ENCODE data around the gene LARGE1.

The LARGE1 gene

DNA sequence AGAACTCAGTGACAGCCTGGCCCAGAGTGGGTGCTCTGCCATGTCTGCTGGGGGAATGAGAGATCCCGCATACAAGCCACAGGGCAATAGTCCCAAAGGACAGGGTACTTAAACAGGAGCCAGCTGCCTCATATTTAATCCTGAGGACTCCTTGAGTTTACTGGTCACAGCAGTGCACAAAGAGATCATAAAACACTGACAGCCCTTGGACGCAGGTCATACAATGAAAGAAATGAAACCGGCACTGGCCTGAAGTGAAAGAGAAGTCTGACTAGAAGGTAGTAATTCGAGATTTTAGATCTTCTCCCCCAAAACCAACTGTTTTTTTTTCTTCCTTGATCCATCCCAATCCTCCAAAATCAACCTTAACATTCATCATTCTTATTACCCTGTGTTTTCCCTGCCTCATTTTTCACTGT is 562.3 kb downstream of the LARGE1 start:
- in situ Hi-C loops (cut with HindIII; ENCODE audit: low sequenced_read_pairs) = no loop called here
- TF ChIP-seq, protein P1, sequence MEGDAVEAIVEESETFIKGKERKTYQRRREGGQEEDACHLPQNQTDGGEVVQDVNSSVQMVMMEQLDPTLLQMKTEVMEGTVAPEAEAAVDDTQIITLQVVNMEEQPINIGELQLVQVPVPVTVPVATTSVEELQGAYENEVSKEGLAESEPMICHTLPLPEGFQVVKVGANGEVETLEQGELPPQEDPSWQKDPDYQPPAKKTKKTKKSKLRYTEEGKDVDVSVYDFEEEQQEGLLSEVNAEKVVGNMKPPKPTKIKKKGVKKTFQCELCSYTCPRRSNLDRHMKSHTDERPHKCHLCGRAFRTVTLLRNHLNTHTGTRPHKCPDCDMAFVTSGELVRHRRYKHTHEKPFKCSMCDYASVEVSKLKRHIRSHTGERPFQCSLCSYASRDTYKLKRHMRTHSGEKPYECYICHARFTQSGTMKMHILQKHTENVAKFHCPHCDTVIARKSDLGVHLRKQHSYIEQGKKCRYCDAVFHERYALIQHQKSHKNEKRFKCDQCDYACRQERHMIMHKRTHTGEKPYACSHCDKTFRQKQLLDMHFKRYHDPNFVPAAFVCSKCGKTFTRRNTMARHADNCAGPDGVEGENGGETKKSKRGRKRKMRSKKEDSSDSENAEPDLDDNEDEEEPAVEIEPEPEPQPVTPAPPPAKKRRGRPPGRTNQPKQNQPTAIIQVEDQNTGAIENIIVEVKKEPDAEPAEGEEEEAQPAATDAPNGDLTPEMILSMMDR (IDR thresholded peaks at IDR 0.05; ENCODE audit: low read depth, low read length) = no peak
- DNase-seq (ENCODE audit: low read depth, low spot score) = no peak
- H3K4me3 ChIP-seq (ENCODE audit: low read depth, low read length) = no peak overlapping the region

DNA sequence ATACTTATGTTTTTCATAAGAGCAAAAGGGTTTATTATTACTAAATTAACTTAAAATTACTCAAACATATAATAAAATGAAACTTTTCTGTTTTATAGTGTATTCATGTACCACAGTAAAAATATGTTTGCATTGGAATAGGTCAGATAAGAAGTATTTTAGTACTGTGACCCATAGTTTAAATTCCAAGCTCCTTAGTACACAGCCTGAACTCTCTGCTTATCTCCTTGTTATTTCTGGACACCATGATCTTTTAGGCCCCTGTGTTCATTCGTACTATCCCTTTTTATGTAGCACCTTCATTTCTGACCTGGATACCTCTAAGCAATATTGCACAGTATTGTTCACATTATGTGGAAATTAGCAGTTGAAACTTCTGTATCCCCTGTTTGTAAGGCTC is 565.3 kb downstream of the LARGE1 start:
- TF ChIP-seq, protein P1 (IDR thresholded peaks at IDR 0.05; ENCODE audit: low read depth, low read length) = no peak
- DNase-seq (ENCODE audit: low read depth, low spot score) = no peak
- in situ Hi-C loops (cut with HindIII; ENCODE audit: low sequenced_read_pairs) = no loop called here
- H3K4me3 ChIP-seq (ENCODE audit: low read depth, low read length) = no peak overlapping the region

DNA sequence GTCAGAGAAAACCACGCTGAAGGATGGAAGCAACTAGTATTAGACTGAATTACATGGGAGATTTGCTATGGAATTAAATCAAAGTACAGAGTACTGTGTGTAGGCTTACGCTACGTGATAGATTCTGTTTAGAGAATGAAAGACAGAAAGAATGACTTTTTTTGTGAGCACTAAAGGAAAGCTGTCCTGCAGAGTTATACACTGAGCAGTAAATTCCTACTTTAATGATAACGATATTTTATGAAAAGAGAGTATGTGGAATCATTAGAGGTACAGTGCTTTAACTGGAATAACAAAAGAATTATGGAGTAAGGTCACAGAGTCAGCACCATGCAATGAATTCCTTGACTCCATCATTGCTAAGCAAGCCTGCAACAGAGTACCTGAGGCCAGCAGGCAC is 566.8 kb downstream of the LARGE1 start:
- in situ Hi-C loops (cut with HindIII; ENCODE audit: low sequenced_read_pairs) = no loop called here
- no peak overlapping the region for H3K4me3 ChIP-seq (ENCODE audit: low read depth, low read length)
- no peak for DNase-seq (ENCODE audit: low read depth, low spot score)
- TF ChIP-seq, protein P1 (IDR thresholded peaks at IDR 0.05; ENCODE audit: low read depth, low read length) = no peak

DNA sequence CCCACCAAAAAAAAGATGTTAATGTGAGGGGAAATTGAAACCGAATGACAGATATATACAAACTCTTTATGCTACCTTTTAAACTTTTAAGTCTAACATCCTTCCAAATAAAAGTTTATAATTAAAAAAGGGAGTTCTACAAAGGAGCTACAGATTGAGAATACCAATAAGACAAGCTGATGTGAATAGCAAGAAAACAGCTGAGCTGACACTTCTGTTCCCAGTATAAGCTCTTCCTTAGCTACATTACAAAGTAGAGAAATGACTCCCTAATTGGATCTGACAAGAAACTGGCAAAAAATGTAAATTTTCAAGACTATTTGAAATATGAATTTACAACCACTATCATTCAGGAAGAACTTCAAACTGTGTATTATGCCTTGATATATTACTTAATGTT is 567.5 kb downstream of the LARGE1 start:
- in situ Hi-C loops (cut with HindIII; ENCODE audit: low sequenced_read_pairs) = no loop called here
- TF ChIP-seq, protein P1 (IDR thresholded peaks at IDR 0.05; ENCODE audit: low read depth, low read length) = no peak
- no peak overlapping the region for H3K4me3 ChIP-seq (ENCODE audit: low read depth, low read length)
- DNase-seq (ENCODE audit: low read depth, low spot score) = no peak

DNA sequence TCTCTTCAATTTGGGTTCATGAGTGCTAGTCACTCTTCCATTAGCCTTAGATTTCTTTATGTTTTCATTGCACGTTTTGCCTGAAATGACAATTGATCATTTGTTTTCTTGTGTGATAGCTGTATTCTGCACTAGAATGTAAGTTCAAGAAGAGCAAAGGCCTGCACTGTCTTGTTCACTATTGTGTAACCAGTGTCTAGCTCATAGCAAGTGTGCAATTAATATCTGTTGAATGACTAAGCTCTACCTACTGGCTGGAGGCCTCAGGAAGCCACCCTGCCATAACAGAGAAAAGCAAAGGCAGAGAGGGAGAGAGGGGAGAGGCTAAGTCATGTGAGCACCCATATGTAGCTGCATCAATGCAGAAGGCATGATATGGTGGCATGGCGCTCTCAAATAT is 569.3 kb downstream of the LARGE1 start:
- TF ChIP-seq, protein P1 (IDR thresholded peaks at IDR 0.05; ENCODE audit: low read depth, low read length) = no peak
- DNase-seq (ENCODE audit: low read depth, low spot score) = no peak
- in situ Hi-C loops (cut with HindIII; ENCODE audit: low sequenced_read_pairs) = no loop called here
- no peak overlapping the region for H3K4me3 ChIP-seq (ENCODE audit: low read depth, low read length)

DNA sequence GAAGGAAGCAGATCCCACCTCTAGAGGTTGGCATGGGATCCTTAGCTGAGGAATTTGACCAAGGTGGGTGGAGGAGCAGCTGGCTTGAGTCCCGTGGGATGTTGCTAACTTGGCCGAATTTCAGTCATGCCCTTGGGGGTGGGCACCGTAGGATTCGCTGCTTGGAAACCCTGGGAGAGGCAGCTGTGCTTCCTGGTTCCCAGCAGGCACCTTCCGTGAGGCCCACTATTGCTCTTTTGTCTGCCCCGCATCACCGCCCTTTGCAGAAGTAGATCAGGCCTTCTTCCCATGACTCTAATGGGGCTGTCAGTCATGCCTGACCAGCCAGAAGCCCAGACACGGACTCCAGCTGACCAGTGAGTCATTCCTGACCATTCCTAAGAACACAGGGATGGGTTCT is 569.8 kb downstream of the LARGE1 start:
- in situ Hi-C loops (cut with HindIII; ENCODE audit: low sequenced_read_pairs) = no loop called here
- TF ChIP-seq, protein P1 (IDR thresholded peaks at IDR 0.05; ENCODE audit: low read depth, low read length) = no peak
- no peak for DNase-seq (ENCODE audit: low read depth, low spot score)
- no peak overlapping the region for H3K4me3 ChIP-seq (ENCODE audit: low read depth, low read length)

DNA sequence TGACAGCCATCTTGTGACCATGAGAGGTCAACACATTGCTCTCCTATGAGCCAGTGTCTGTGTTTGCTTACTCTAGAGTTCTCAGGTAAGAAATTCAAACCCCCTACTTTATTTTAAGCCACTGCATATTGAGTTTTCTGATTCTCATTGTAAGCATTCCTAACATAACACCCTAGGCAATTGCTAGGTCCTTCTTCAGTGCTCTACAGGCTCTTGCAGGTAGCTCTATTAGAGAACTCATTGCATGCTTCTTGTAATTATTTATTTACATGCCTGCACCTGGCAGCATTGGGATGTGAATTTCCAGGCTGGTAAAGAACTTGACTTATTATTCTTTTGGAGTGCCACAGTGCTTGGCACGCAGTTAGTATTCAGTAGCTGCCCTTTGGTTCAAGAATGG is 573.3 kb downstream of the LARGE1 start:
- in situ Hi-C loops (cut with HindIII; ENCODE audit: low sequenced_read_pairs) = no loop called here
- TF ChIP-seq, protein P1 (IDR thresholded peaks at IDR 0.05; ENCODE audit: low read depth, low read length) = no peak
- H3K4me3 ChIP-seq (ENCODE audit: low read depth, low read length) = no peak overlapping the region
- no peak for DNase-seq (ENCODE audit: low read depth, low spot score)

Measured in astrocyte of the spinal cord (primary cell).